ENCODE results near the gene DCLRE1A. TPM values are rescaled to one million over a fixed set of nuclear protein-coding genes. Genes with fewer than 3 reads are reported as not detected.
"Not testable (repeated sequence)": the region's sequence is repeated elsewhere in the genome, so short reads cannot be mapped to it uniquely, and the experiment has no call there.

DCLRE1A gene
- total RNA-seq, 4 donors from 2014 or later, result 4.1 to 6.5 (median 5.3) TPM

- intact Hi-C loops (cut with DNase I), result no loop called here
- H3K4me3 ChIP-seq, result no peak overlapping the region
- no peaks in the 10 kb centered on the region for H3K27me3 ChIP-seq
- no peaks in the 10 kb centered on the region for H3K36me3 ChIP-seq
- H3K4me1 ChIP-seq, result no peaks in the 10 kb centered on the region
- 29% methylated on average over 4 of the region's 4 CpGs for WGBS
- DNase-seq (ENCODE audit: extremely low spot score), result no peak
- H3K27ac ChIP-seq (replicated peaks in 1 of 4), result no peak overlapping the region
- no peaks in the 10 kb centered on the region for H3K9me3 ChIP-seq
- no peak for TF ChIP-seq POLR2AphosphoS5 (IDR thresholded peaks at IDR 0.05)
- TF ChIP-seq EP300 (IDR thresholded peaks at IDR 0.05), result no peak
- no peak for TF ChIP-seq POLR2A (IDR thresholded peaks at IDR 0.05; ENCODE audit: low read depth)
- no peak for TF ChIP-seq CTCF (IDR thresholded peaks at IDR 0.05)
Observed at GRCh38 chr10:113823389-113823788, 30.5 kb downstream of the DCLRE1A start.

- intact Hi-C loops (cut with DNase I), result no loop called here
- TF ChIP-seq POLR2A (IDR thresholded peaks at IDR 0.05; ENCODE audit: low read depth), result no peak
- no peak for TF ChIP-seq POLR2AphosphoS5 (IDR thresholded peaks at IDR 0.05)
- TF ChIP-seq CTCF (IDR thresholded peaks at IDR 0.05), result no peak
- TF ChIP-seq EP300 (IDR thresholded peaks at IDR 0.05), result no peak
- Histone ChIP-seq H3K27me3 (no peaks in the 10 kb centered on the region), H3K4me3 (no peak overlapping the region), H3K27ac (replicated peaks in 1 of 4) (no peak overlapping the region), H3K4me1 (no peaks in the 10 kb centered on the region), H3K9me3 (no peaks in the 10 kb centered on the region), H3K36me3 (no peaks in the 10 kb centered on the region)
- no peak for DNase-seq (ENCODE audit: extremely low spot score)
- over 99% methylated on average over 7 of the region's 7 CpGs for WGBS
Observed at GRCh38 chr10:113822174-113822573, 31.7 kb downstream of the DCLRE1A start.

- H3K4me1 ChIP-seq; H3K9me3 ChIP-seq; H3K36me3 ChIP-seq; DNase-seq (ENCODE audit: extremely low spot score); H3K4me3 ChIP-seq; intact Hi-C loops (cut with DNase I); H3K27me3 ChIP-seq; H3K27ac ChIP-seq (replicated peaks in 1 of 4): not testable (repeated sequence)
- 65% methylated on average over 3 of the region's 3 CpGs for WGBS
Observed at GRCh38 chr10:113821306-113821705, 32.6 kb downstream of the DCLRE1A start.

GRCh38 chr10:113820507-113820906, 33.4 kb downstream of the DCLRE1A start:
- DNase-seq (ENCODE audit: extremely low spot score), result no peak
- Histone ChIP-seq H3K4me3 (no peak overlapping the region), H3K9me3 (no peaks in the 10 kb centered on the region), H3K27ac (replicated peaks in 1 of 4) (no peak overlapping the region), H3K4me1 (no peaks in the 10 kb centered on the region), H3K27me3 (no peaks in the 10 kb centered on the region), H3K36me3 (no peaks in the 10 kb centered on the region)
- 71% methylated on average over 8 of the region's 8 CpGs for WGBS
- intact Hi-C loops (cut with DNase I), result no loop called here
- TF ChIP-seq CTCF (IDR thresholded peaks at IDR 0.05) (no peak), EP300 (IDR thresholded peaks at IDR 0.05) (no peak), POLR2A (IDR thresholded peaks at IDR 0.05; ENCODE audit: low read depth) (no peak), POLR2AphosphoS5 (IDR thresholded peaks at IDR 0.05) (no peak)

GRCh38 chr10:113819989-113820388, 33.9 kb downstream of the DCLRE1A start:
- Histone ChIP-seq H3K9me3 (no peaks in the 10 kb centered on the region), H3K4me3 (no peak overlapping the region), H3K27ac (replicated peaks in 1 of 4) (no peak overlapping the region), H3K27me3 (no peaks in the 10 kb centered on the region), H3K36me3 (no peaks in the 10 kb centered on the region), H3K4me1 (no peaks in the 10 kb centered on the region)
- intact Hi-C loops (cut with DNase I), result no loop called here
- 85% methylated on average over 4 of the region's 4 CpGs for WGBS
- TF ChIP-seq EP300 (IDR thresholded peaks at IDR 0.05) (no peak), POLR2A (IDR thresholded peaks at IDR 0.05; ENCODE audit: low read depth) (no peak), POLR2AphosphoS5 (IDR thresholded peaks at IDR 0.05) (no peak), CTCF (IDR thresholded peaks at IDR 0.05) (no peak)
- DNase-seq (ENCODE audit: extremely low spot score), result no peak

- H3K4me3 ChIP-seq; H3K4me1 ChIP-seq; H3K27ac ChIP-seq (replicated peaks in 1 of 4); DNase-seq (ENCODE audit: extremely low spot score); H3K27me3 ChIP-seq; H3K36me3 ChIP-seq; H3K9me3 ChIP-seq; intact Hi-C loops (cut with DNase I): not testable (repeated sequence)
- WGBS, result 93% methylated on average over 1 of the region's 1 CpG
Observed at GRCh38 chr10:113814700-113815099, 39.2 kb downstream of the DCLRE1A start.

Data from esophagus muscularis mucosa (tissue), 4 donors.